K562 (cell line): ENCODE results near the gene PAX8. TPM values are rescaled to one million over a fixed set of nuclear protein-coding genes. Genes with fewer than 3 reads are reported as not detected.

Source experiments
- BMI1 ChIP-seq: fragments of 150-350 bp; IDR thresholded peaks from 2 replicates; pipeline ENCODE4 v1.6.1; 2014; ENCODE audit warnings: low read length
- HMG20B ChIP-seq: fragments of 250-450 bp; sonication (Bioruptor Pico); IDR thresholded peaks from 2 replicates; pipeline ENCODE4 v1.5.0; 2021; ENCODE audit warnings: mild to moderate bottlenecking
- NCOR1 ChIP-seq: fragments of 450-650 bp; IDR thresholded peaks from 2 replicates; pipeline ENCODE4 v1.6.1; 2016; ENCODE audit warnings: mild to moderate bottlenecking, moderate library complexity
- NFATC3 ChIP-seq: fragments of 450-650 bp; IDR thresholded peaks from 2 replicates; pipeline ENCODE4 v1.6.1; 2017; ENCODE audit warnings: mild to moderate bottlenecking
- NFIX ChIP-seq: fragments of 250-450 bp; sonication (Bioruptor Pico); IDR thresholded peaks from 2 replicates; pipeline ENCODE4 v1.4.0; 2020; ENCODE audit warnings: low read depth, mild to moderate bottlenecking, moderate library complexity
- NR3C1 ChIP-seq: sonication (generic); formaldehyde crosslinking; IDR thresholded peaks from 2 replicates; pipeline ENCODE4 v1.8.1; 2022; ENCODE audit warnings: missing genetic modification reagents
- TGIF2 ChIP-seq: sonication (generic); formaldehyde crosslinking; IDR thresholded peaks from 2 replicates; pipeline ENCODE4 v1.8.1; 2022; ENCODE audit warnings: mild to moderate bottlenecking, missing genetic modification reagents, moderate library complexity
- ZBTB12 ChIP-seq: fragments of 250-450 bp; sonication (Bioruptor Pico); IDR thresholded peaks from 2 replicates; pipeline ENCODE4 v1.4.0; 2020
- ZBTB34 ChIP-seq: fragments of 250-450 bp; sonication (Bioruptor Pico); IDR thresholded peaks from 2 replicates; pipeline ENCODE4 v1.8.0; 2021; ENCODE audit warnings: mild to moderate bottlenecking, moderate library complexity
- ZKSCAN8 ChIP-seq: fragments of 200-800 bp; sonication (Bioruptor generic); IDR thresholded peaks from 2 replicates; pipeline ENCODE4 v1.6.1; 2016; ENCODE audit warnings: missing genetic modification characterization, missing compliant biosample characterization
- ZMIZ1 ChIP-seq, 2 experiments: fragments of 150-350 bp in 1 of 2; IDR thresholded peaks; 2 replicates each; pipeline ENCODE4 v1.6.1; 2012 to 2016; ENCODE audit warnings: low read depth in 2 of 2, low read length in 2 of 2, mild to moderate bottlenecking in 1 of 2, moderate library complexity in 1 of 2
- ZNF12 ChIP-seq: sonication (generic); formaldehyde crosslinking; IDR thresholded peaks from 2 replicates; pipeline ENCODE4 v1.4.0; 2020; ENCODE audit warnings: mild to moderate bottlenecking, missing genetic modification reagents
- ZNF3 ChIP-seq: fragments of 250-450 bp; sonication (Bioruptor Pico); IDR thresholded peaks from 2 replicates; pipeline ENCODE4 v1.5.0; 2021; ENCODE audit warnings: mild to moderate bottlenecking, moderate library complexity
- ZNF561 ChIP-seq: fragments of 450-650 bp; formaldehyde crosslinking; conservative IDR thresholded peaks from 2 replicates; pipeline ENCODE4 v1.4.0; 2020; ENCODE audit warnings: mild to moderate bottlenecking, moderate library complexity
- ZNF77 ChIP-seq: fragments of 250-450 bp; sonication (Bioruptor Pico); IDR thresholded peaks from 2 replicates; pipeline ENCODE4 v1.5.0; 2020
- ZSCAN32 ChIP-seq: fragments of 450-650 bp; formaldehyde crosslinking; IDR thresholded peaks from 2 replicates; pipeline ENCODE4 v1.4.0; 2020; ENCODE audit warnings: mild to moderate bottlenecking, moderate library complexity
- polyA plus RNA-seq, 8 experiments: library from polyadenylated mRNA; depleted of rRNA in 4 of 8; stranded (reverse) in 5 of 8; unstranded in 3 of 8; fragments of >200 nt; fragmentation: Nextera tagmentation in 2 of 8; fragmentation: Illumina TruSeq in 1 of 8; extraction: Ambion mirVana in 2 of 8; extraction: Trizol in 1 of 8; gene quantifications; 2 replicates each; pipeline versions ENCODE4 v1.2.1 to v1.2.3, GENCODE V29; 2011 to 2014; ENCODE audit warnings: inconsistent platforms in 1 of 8, missing spikeins in 1 of 8
- total RNA-seq, 7 experiments: library from RNA; depleted of rRNA in 6 of 7; stranded (reverse); fragments of >200 nt in 6 of 7; fragmentation: Illumina TruSeq in 2 of 7; extraction: Trizol in 2 of 7; gene quantifications; 2 replicates each; pipeline versions ENCODE4 v1.2.1 to v1.2.3, GENCODE V29; 2011 to 2021; ENCODE audit warnings: low replicate concordance in 1 of 7
- TF ChIP-seq, protein P1 (sequence below): fragments of 250-450 bp; sonication (Bioruptor Pico); IDR thresholded peaks from 2 replicates; pipeline ENCODE4 v1.4.0; 2020; ENCODE audit warnings: mild to moderate bottlenecking, moderate library complexity, borderline replicate concordance
- TF ChIP-seq, protein P2 (sequence below): fragments of 450-650 bp; IDR thresholded peaks from 2 replicates; pipeline ENCODE4 v1.6.1; 2016; ENCODE audit warnings: antibody characterized with exemption

The PAX8 gene
- total and polyA plus RNA-seq, 9 of the 15 experiments (the other 6 are each of a cell fraction or from before 2014, with no cell fraction given): 0.13 to 2.1 (median 0.51) TPM

DNA sequence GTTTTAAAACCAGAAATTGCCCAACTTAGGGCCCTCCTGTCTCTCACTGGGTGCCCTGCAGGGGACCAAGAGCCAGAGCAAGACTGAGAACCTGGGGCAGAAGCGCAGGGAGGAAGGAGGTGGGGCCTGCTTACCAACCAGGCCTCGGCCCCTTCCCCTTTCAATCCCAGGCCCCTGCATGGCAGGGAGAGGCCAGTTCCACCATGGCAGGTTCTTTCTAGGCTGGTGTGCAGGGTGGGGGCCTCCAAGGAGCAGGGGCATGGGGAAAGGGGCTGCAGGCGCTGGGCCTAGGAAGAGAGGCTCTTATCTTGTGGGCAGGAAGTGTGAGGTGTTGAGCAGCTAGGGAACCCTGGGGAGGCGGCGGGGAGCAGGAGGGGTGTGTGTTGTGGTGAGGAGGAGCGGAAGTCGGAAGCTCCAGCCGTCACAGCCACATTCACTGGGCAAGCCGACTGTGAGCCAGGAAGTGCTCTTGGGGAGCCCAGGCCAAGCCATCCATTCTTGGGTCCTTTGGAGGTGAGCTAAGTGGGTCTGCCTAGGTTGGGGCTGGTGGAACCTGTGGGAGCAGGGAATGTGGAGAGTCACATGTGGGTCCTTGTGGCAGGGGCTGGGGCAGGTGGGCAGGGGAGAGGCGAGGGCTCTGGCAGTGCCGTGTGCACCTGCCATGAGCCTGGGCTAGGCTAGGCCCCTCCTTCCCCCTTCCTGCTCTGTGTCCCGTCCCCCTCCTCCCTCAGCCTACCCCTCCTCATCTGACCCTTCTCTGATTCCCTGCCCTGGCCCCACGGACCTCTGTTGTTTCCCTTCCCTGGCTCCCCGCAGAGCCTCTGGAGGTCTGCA, 105.0 kb downstream of the PAX8 start, which contains the start of gene PSD4 (continued):
- TF ChIP-seq ZNF561: no peak
- TF ChIP-seq NCOR1: peak; percentile 39
- TF ChIP-seq NFIX: no peak
- no peak for TF ChIP-seq ZNF12 (CRISPR knock-in tag)
- no peak for TF ChIP-seq ZNF77
- TF ChIP-seq ZKSCAN8 (CRISPR knock-in tag): no peak
- TF ChIP-seq NR3C1: no peak
- no peak for TF ChIP-seq ZSCAN32 (CRISPR knock-in tag)
- TF ChIP-seq HMG20B: no peak
- no peak for TF ChIP-seq ZBTB12 (CRISPR knock-in tag)
- TF ChIP-seq ZNF3 (CRISPR knock-in tag): no peak
- no peak for TF ChIP-seq ZMIZ1 (IDR thresholded peaks at IDR 0.05; ENCODE audit: low read depth in 2 of 2, low read length in 2 of 2)
- TF ChIP-seq, protein P1, sequence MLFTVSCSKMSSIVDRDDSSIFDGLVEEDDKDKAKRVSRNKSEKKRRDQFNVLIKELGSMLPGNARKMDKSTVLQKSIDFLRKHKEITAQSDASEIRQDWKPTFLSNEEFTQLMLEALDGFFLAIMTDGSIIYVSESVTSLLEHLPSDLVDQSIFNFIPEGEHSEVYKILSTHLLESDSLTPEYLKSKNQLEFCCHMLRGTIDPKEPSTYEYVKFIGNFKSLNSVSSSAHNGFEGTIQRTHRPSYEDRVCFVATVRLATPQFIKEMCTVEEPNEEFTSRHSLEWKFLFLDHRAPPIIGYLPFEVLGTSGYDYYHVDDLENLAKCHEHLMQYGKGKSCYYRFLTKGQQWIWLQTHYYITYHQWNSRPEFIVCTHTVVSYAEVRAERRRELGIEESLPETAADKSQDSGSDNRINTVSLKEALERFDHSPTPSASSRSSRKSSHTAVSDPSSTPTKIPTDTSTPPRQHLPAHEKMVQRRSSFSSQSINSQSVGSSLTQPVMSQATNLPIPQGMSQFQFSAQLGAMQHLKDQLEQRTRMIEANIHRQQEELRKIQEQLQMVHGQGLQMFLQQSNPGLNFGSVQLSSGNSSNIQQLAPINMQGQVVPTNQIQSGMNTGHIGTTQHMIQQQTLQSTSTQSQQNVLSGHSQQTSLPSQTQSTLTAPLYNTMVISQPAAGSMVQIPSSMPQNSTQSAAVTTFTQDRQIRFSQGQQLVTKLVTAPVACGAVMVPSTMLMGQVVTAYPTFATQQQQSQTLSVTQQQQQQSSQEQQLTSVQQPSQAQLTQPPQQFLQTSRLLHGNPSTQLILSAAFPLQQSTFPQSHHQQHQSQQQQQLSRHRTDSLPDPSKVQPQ (CRISPR knock-in tag): no peak
- TF ChIP-seq BMI1: no peak
- no peak for TF ChIP-seq TGIF2 (CRISPR knock-in tag)
- TF ChIP-seq ZBTB34 (CRISPR knock-in tag): no peak
- TF ChIP-seq, protein P2, sequence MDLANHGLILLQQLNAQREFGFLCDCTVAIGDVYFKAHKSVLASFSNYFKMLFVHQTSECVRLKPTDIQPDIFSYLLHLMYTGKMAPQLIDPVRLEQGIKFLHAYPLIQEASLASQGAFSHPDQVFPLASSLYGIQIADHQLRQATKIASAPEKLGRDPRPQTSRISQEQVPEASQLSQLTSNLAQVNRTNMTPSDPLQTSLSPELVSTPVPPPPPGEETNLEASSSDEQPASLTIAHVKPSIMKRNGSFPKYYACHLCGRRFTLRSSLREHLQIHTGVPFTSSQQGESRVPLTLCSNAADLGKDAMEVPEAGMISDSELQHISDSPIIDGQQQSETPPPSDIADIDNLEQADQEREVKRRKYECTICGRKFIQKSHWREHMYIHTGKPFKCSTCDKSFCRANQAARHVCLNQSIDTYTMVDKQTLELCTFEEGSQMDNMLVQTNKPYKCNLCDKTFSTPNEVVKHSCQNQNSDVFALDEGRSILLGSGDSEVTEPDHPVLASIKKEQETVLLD: no peak; the same call in 1 of the 2 replicates
- no peak for TF ChIP-seq NFATC3
